Activated CD4-positive, alpha-beta T cell treated with anti-CD3 and anti-CD28 coated beads, Interleukin-2, amount 10 ng/mL, durations not matched to agents 24 days and 14 days (primary cell): Measurements from ENCODE around the gene CES3. TPM values are rescaled to one million over a fixed set of nuclear protein-coding genes. Genes with fewer than 3 reads are reported as not detected.
A peak's percentile ranks its signal among the peaks of the same experiment; 100 is the strongest.

Experiments
- DNase-seq: peaks from one replicate; pipeline ENCODE4 v3.0.0; 2022
- H3K27ac Mint-ChIP-seq: one replicate; pipeline ENCODE4 v1.8.0; 2022; ENCODE audit warnings: mild to moderate bottlenecking, mixed read lengths
- H3K27me3 Mint-ChIP-seq: one replicate; pipeline ENCODE4 v1.8.0; 2022; ENCODE audit warnings: mixed read lengths
- H3K36me3 Mint-ChIP-seq: one replicate; pipeline ENCODE4 v1.8.0; 2022; ENCODE audit warnings: low read depth, mild to moderate bottlenecking, mixed read lengths
- H3K4me1 Mint-ChIP-seq: one replicate; pipeline ENCODE4 v1.8.0; 2021; ENCODE audit warnings: mixed read lengths
- H3K4me3 Mint-ChIP-seq: one replicate; pipeline ENCODE4 v1.8.0; 2022; ENCODE audit warnings: mild to moderate bottlenecking, moderate library complexity, mixed read lengths
- H3K9me3 Mint-ChIP-seq: one replicate; pipeline ENCODE4 v1.8.0; 2021; ENCODE audit warnings: mixed read lengths
- intact Hi-C: fragments of 100-400 bp; cut with micrococcal nuclease; formaldehyde crosslinking; loops from one replicate; pipeline ENCODE4 v1.15.1; 2023
- total RNA-seq: library from RNA; stranded (reverse); gene quantifications from 2 replicates; pipeline ENCODE4 v1.2.3, GENCODE V29; 2022

The CES3 gene
- total RNA-seq, 1 donor from 2014 or later, result 6.8 TPM

DNA sequence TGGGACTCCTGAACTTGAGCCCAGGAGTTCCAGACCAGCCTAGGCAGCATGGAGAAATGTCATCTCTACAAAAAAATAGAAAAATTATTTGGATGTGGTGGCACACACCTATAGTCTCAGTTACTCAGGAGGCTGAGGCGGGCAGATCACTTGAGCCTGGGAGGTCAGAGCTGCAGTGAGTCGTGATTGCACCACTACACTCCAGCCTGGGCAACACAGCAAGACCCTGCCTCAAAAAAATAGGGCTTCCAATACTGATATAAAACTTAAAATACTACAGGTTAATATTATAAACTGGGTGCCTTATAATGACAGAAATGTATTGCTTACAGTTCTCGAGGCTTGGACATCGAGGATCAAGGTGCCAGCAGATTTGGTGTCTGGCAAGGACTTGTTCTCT, 15.1 kb upstream of the CES3 start:
- Mint-ChIP-seq H3K9me3 (no peaks in the 10 kb centered on the region), H3K4me1 (peaks cover 18% of the 10 kb centered on the region), H3K4me3 (no peak overlapping the region), H3K27me3 (peaks cover 24% of the 10 kb centered on the region), H3K27ac (no peak overlapping the region), H3K36me3 (peaks cover 17% of the 10 kb centered on the region)
- DNase-seq, result no peak
- intact Hi-C loops, result loop anchor here (5.0 kb wide), 1 partner anchor 211 kb away; the partner anchor contains the start of genes FBXL8 and TRADD

DNA sequence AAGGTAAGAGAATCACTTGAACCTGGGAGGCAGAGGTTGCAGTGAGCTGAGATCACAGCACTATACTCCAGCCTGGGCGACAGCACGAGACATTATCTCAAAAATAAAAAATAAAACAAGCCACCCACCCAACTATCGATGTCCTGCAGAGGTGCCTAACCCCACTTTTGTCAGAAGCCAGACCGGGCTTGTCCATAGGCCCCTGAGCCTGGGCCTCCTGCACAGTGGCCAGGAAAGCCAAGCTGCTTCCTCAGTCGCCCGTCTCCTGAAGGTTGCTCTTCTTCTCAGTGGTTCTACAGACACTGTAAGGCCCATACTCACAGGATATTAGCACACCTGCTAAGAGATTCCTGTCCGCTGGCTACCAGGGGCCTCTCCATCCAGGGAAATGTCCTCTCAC, 14.5 kb upstream of the CES3 start:
- peaks cover 29% of the 10 kb centered on the region for H3K27me3 Mint-ChIP-seq
- H3K27ac Mint-ChIP-seq, result no peak overlapping the region
- H3K4me3 Mint-ChIP-seq, result no peak overlapping the region
- intact Hi-C loops, result loop anchor here (5.0 kb wide), 1 partner anchor 211 kb away; the partner anchor contains the start of genes FBXL8 and TRADD
- no peak for DNase-seq
- no peaks in the 10 kb centered on the region for H3K9me3 Mint-ChIP-seq
- peaks cover 18% of the 10 kb centered on the region for H3K4me1 Mint-ChIP-seq
- peaks cover 14% of the 10 kb centered on the region for H3K36me3 Mint-ChIP-seq

DNA sequence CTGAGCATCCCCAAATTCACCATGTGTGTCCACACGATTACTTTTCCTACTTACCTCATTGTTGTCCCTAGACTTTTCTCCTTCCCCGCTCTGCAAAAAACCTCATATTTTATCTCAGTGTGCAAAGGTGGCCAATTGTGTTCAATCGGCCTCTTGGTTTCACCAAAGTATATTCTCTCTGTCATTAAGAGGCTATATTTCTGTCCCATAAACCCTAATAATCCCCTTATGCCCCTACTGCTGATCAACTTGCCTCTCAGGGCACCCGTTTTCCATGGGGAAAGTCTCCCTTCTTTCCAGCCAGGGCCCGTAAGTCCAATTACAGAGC, 14.1 kb upstream of the CES3 start:
- peak overlapping the region; percentile 23 for H3K27ac Mint-ChIP-seq
- DNase-seq, result no peak
- no peak overlapping the region for H3K4me3 Mint-ChIP-seq
- peaks cover 18% of the 10 kb centered on the region for H3K4me1 Mint-ChIP-seq
- H3K36me3 Mint-ChIP-seq, result peaks cover 11% of the 10 kb centered on the region
- no peaks in the 10 kb centered on the region for H3K9me3 Mint-ChIP-seq
- H3K27me3 Mint-ChIP-seq, result peaks cover 32% of the 10 kb centered on the region
- intact Hi-C loops, result loop anchor here (1.0 to 5.0 kb wide), 2 partner anchors 52 to 210 kb away; partner anchors contain the start of genes FBXL8 and TRADD

DNA sequence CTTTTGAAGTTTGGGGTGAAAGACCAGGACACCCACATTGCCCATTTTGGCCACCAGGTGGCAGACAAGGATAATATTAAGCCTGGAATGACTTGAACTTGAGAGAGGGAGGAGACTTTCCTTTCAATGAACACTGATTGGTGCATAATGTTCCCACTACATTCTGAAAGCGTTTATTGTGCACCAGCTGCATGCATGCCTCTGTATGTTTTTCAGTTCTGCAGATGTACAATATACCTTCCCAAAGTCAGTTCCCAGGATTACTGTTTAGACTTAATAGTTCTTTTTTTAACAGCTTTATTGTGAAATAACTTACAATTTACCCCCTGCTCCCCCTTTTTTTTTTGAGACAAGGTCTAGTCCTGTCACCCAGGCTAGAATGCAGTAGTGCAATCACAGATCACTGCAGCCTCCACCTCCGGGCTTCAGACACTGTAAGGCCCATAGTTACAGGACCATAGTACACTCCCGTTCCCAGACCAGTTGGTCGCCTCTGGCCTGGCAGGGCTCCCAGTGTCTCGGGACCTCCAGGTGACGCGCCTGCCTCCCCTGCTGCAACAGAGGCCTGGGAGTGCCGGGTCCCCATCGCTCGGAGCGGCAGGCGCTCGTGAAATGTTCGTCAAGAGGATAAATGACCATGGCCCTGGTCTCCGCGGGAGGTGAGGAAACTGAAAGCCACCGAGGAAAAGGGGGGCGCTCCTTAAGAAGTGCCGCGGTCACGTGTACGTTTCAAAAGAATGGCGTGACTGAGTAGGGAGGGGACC, 13.6 kb upstream of the CES3 start:
- Mint-ChIP-seq H3K4me1 (peaks cover 18% of the 10 kb centered on the region), H3K4me3 (peak overlapping the region; percentile 89), H3K36me3 (peaks cover 6% of the 10 kb centered on the region), H3K27ac (peak overlapping the region; percentile 23), H3K27me3 (peaks cover 32% of the 10 kb centered on the region), H3K9me3 (no peaks in the 10 kb centered on the region)
- intact Hi-C loops, result loop anchor here (1.0 to 5.0 kb wide), 2 partner anchors 52 to 210 kb away; partner anchors contain the start of genes FBXL8 and TRADD
- peak; percentile 96 for DNase-seq

DNA sequence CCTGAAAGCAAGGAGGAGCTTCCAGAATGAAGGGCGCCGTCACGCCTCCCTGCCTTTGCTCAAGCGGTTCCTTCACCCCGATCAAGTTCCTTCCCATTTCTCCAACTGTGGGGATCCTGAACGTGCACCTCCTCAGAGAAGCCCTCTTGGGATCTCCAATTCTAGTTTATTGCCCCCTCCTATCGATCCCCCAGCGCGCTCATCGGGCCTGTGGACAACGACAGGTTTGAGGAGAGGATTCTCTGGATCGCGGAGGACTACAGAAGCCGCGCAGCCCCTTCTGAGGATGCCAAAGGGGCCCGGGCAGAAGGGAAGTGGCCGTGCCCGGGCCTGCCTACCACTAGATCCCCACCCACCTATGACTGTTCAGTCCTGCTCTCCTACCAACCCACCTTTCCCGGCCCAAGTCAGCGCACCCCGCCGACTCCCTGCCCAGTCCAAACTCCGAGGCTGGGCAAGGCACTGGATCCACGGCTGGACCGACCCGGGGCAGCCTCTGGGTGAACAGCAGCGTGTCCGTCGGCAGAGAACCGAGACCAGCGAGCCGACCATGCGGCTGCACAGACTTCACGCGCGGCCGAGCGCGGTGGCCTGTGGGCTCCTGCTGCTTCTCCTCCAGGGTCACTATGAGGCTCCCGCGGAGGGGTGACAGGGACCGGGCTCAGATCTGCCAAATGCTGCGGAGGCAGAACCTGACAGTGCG, 12.8 kb upstream of the CES3 start:
- peak overlapping the region; percentile 89 for H3K4me3 Mint-ChIP-seq
- peaks cover 37% of the 10 kb centered on the region for H3K27me3 Mint-ChIP-seq
- peaks cover 18% of the 10 kb centered on the region for H3K4me1 Mint-ChIP-seq
- H3K9me3 Mint-ChIP-seq, result no peaks in the 10 kb centered on the region
- peak overlapping the region; percentile 48 for H3K27ac Mint-ChIP-seq
- intact Hi-C loops, result loop anchor here (5.0 kb wide), 1 partner anchor 209 kb away; the partner anchor contains the start of genes FBXL8 and TRADD
- peak; percentile 70 for DNase-seq
- no peaks in the 10 kb centered on the region for H3K36me3 Mint-ChIP-seq

DNA sequence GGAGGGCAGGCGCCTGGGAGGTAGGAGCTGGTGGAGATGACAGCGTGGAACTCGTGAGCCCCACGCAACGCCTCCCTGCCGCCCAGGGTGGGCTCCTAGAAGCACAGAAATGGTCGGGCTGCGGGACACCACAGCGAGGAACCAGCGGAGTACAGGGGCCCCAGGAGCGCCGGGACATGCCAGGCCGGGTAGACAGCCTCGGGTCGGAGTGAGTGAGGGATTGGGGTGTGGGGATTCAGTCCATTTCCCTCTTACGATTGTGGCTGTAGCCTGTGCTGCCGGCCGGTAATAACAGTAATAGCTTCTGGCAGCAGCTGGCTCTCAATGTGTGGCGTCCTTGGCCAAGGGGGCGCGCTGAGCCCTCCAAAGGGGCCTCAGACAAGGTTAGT, 12.2 kb upstream of the CES3 start:
- no peak for DNase-seq
- Mint-ChIP-seq H3K36me3 (no peaks in the 10 kb centered on the region), H3K9me3 (no peaks in the 10 kb centered on the region), H3K27ac (no peak overlapping the region), H3K27me3 (peaks cover 38% of the 10 kb centered on the region), H3K4me1 (peaks cover 20% of the 10 kb centered on the region), H3K4me3 (peak overlapping the region; percentile 89)
- intact Hi-C loops, result loop anchor here (5.0 kb wide), 1 partner anchor 208 kb away; the partner anchor contains the start of genes FBXL8 and TRADD

DNA sequence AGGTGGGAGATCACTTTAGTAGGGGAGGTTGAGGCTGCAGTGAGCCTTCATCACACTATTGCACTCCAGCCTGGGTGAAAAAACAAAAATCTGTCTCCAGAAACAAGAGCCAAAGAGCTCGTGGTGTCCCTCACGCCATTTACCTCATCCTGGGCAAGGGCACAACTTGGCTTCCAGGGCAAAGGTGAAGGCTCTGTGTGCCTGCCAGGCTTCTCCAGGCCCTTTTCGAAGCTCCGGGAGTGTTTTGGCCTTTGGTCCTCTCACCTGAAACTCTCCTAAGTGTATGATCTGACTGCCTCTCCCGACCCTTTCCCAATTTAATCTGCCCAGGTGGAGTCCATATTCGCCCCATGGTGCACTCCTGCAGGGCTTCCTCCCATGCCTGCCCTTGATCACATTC, 11.6 kb upstream of the CES3 start:
- DNase-seq, result no peak
- Mint-ChIP-seq H3K27me3 (peaks cover 40% of the 10 kb centered on the region), H3K27ac (no peak overlapping the region), H3K4me3 (no peak overlapping the region), H3K9me3 (no peaks in the 10 kb centered on the region), H3K4me1 (peaks cover 22% of the 10 kb centered on the region), H3K36me3 (no peaks in the 10 kb centered on the region)
- intact Hi-C loops, result loop anchor here (5.0 kb wide), 1 partner anchor 208 kb away; the partner anchor contains the start of genes FBXL8 and TRADD

DNA sequence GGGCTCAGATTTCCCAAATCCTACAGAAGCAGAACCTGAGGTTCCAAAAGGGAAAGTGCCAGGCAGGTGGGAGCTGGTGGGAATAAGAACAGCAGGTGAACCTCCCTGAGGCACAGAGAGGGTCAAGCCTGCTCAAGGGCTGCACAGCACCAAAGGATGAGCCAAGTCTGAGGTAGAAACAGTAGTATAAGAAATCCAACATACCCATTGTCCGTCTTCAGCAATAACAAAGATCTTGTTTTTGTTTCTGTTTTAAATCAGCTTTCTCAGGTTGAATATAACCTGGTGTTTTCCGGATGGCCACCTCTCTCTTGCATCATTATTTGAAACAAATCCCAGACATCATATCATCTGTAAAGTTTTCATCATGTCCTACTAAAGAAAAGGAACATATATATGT, 10.6 kb upstream of the CES3 start:
- Mint-ChIP-seq H3K27ac (no peak overlapping the region), H3K4me1 (peaks cover 22% of the 10 kb centered on the region), H3K36me3 (no peaks in the 10 kb centered on the region), H3K27me3 (peaks cover 40% of the 10 kb centered on the region), H3K9me3 (no peaks in the 10 kb centered on the region), H3K4me3 (no peak overlapping the region)
- intact Hi-C loops, result no loop called here
- DNase-seq, result no peak

DNA sequence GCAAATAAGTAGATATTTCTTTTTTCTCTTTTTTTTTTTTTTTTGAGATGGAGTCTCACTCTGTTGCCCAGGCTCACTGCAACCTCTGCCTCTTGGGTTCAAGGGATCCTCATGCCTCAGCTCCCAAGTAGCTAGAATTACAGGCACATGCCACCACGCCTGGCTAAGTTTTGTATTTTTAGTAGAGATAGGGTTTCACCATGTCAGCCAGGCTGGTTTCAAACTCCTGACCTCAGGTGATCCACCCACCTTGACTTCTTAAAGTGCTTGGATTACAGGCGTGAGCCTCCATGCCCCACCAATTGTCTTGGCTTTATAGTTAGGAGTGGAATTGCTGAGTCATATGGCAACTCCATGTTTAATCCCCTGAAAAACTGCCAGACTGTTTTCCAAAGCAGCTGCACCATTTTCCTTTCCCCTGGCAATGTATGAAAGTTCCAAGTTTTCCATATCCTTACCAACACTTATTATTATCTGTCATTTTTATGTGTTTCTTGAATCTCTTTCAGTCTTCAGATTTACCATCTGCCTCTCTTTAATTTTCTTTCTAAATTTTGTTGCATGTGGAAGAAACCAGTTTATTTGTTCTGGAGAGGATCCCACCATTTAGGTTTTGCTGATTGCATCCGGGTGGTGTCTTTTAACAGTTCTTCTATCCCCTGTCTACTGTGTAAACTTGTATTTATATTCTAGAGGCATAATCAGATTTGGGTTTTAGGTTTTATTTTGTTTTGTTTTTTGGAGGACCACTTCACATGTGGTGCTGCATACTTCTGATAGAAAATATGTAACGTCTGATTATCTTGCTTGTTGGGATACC, 9.9 kb upstream of the CES3 start:
- intact Hi-C loops, result no loop called here
- Mint-ChIP-seq H3K27ac (no peak overlapping the region), H3K9me3 (no peaks in the 10 kb centered on the region), H3K4me3 (no peak overlapping the region), H3K27me3 (peaks cover 40% of the 10 kb centered on the region), H3K36me3 (no peaks in the 10 kb centered on the region), H3K4me1 (peaks cover 22% of the 10 kb centered on the region)
- DNase-seq, result no peak

DNA sequence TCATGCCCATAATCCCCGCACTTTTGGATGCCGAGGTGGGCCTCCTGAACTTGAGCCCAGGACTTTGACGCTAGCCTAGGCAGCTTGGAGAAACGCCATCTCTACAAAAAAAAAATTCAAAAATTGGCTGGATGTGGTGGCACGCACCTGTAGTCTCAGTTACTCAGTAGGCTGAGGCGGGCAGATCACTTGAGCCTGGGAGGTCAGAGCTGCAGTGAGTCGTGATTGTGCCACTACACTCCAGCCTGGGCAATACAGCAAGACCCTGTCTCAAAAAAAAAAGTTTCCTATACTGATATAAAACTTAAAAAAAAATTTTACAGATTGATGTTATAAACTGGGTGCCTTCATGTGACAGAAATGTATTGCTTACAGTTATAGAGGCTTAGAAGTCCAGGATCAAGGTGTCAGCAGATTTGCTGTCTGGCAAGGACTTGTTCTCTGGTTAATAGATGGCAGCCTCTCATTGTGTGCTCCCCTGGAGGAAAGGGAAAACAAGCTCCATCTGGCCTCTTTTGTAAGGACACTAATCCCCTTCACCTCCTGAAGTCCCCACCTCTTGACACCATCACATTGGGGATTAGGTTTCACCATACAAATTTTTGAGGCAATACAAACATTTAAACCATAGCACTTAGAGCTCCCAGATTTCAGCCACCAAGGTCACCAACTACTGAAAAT, 8.5 kb upstream of the CES3 start:
- Mint-ChIP-seq H3K4me1 (peaks cover 18% of the 10 kb centered on the region), H3K9me3 (no peaks in the 10 kb centered on the region), H3K27ac (no peak overlapping the region), H3K27me3 (peaks cover 40% of the 10 kb centered on the region), H3K36me3 (no peaks in the 10 kb centered on the region), H3K4me3 (no peak overlapping the region)
- DNase-seq, result no peak
- intact Hi-C loops, result no loop called here

DNA sequence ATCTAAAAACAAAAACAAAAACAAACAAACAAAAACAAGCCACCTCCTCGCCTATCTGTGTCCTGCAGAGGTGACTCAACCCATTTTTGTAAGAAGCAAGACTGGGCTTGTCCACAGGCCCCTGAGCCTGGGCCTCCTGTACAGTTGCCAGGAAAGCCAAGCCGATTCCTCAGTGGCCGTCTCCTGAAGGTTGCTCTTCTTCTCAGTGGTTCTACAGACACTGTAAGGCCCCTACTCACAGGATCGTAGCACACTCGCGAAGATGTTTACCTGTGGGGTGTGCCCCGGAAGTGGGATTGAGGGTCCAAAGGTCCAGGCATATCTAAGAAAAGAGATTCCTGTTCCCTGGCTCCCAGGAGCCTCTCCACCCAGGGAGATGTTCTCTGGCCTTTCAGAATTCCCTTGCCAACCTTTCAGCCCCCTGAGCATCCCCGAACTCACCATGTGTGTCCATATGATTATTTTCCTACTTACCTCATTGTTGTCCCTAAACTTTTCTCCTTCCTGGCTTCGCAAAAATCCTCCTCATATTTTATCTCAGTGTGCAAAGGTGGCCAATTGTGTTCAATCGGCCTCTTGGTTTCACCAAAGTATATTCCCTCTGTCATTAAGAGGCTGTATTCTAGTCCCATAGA, 7.5 kb upstream of the CES3 start:
- intact Hi-C loops, result loop anchor here (1.0 to 2.0 kb wide), 4 partner anchors 23 to 232 kb away; no protein-coding TSS in a partner anchor
- no peak overlapping the region for H3K27ac Mint-ChIP-seq
- peaks cover 34% of the 10 kb centered on the region for H3K27me3 Mint-ChIP-seq
- H3K36me3 Mint-ChIP-seq, result no peaks in the 10 kb centered on the region
- peaks cover 20% of the 10 kb centered on the region for H3K4me1 Mint-ChIP-seq
- DNase-seq, result no peak
- H3K4me3 Mint-ChIP-seq, result no peak overlapping the region
- no peaks in the 10 kb centered on the region for H3K9me3 Mint-ChIP-seq

DNA sequence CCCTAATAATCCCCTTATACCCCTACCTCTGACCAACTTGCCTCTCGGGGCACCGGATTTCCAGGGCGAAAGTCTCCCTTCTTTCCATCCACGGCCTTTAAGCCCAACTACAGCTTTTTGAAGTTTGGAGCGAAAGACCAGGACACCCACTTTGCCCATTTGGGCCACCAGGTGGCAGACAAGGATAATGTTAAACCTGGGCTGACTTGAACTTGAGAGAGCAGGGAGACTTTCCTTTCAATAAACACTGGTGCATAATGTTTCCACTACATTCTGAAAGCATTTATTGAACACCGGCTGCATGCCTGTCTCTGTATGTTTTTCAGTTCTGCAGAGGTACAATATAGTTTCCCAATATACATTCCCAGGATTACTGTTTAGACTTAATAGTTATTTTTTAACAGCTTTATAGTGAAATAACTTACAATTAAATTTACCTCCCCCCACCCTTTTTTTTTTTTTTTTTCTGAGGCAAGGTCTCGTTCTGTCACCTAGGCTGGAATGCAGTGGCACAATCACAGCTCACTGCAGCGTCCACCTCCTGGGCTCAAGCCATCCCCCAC, 6.9 kb upstream of the CES3 start:
- H3K27ac Mint-ChIP-seq, result no peak overlapping the region
- intact Hi-C loops, result loop anchor here (1.0 to 2.0 kb wide), 4 partner anchors 23 to 231 kb away; no protein-coding TSS in a partner anchor
- peak; percentile 95 for DNase-seq
- H3K36me3 Mint-ChIP-seq, result no peaks in the 10 kb centered on the region
- H3K4me1 Mint-ChIP-seq, result peaks cover 24% of the 10 kb centered on the region
- H3K9me3 Mint-ChIP-seq, result no peaks in the 10 kb centered on the region
- peaks cover 28% of the 10 kb centered on the region for H3K27me3 Mint-ChIP-seq
- no peak overlapping the region for H3K4me3 Mint-ChIP-seq
